Transverse colon (tissue), 4 donors: Measurements from ENCODE around the gene NBR1. TPM values are rescaled to one million over a fixed set of nuclear protein-coding genes. Genes with fewer than 3 reads are reported as not detected.
"Not testable (repeated sequence)": the region's sequence is repeated elsewhere in the genome, so short reads cannot be mapped to it uniquely, and the experiment has no call there.

Source experiments
- DNase-seq: peaks from one replicate; pipeline ENCODE4 v3.0.0-alpha.2; 2019
- H3K27ac ChIP-seq, 4 donors: fragments of 200-600 bp; sonication (generic); 2 replicates each; pipeline ENCODE4 v1.5.1; 2016 to 2018; ENCODE audit warnings: inconsistent platforms in 4 of 4
- H3K27me3 ChIP-seq: fragments of 200-600 bp; sonication (generic); 2 replicates; pipeline ENCODE4 v1.5.1; 2017; ENCODE audit warnings: inconsistent platforms
- H3K36me3 ChIP-seq, 4 donors: fragments of 200-600 bp; sonication (generic); 2 replicates each; pipeline ENCODE4 v1.5.1; 2017 to 2019; ENCODE audit warnings: inconsistent platforms in 4 of 4
- H3K4me1 ChIP-seq, 4 donors: fragments of 200-600 bp; sonication (generic); 2 replicates each; pipeline ENCODE4 v1.5.1; 2017 to 2020; ENCODE audit warnings: inconsistent platforms in 4 of 4
- H3K4me3 ChIP-seq, 4 donors: fragments of 200-600 bp; sonication (generic); 1 replicate in 1 of 4; 2 replicates in 3 of 4; pipeline versions ENCODE4 v1.5.1 to v1.6.1; 2017 to 2019; ENCODE audit warnings: inconsistent platforms in 4 of 4
- H3K9me3 ChIP-seq, 2 donors: fragments of 200-600 bp; sonication (generic); 2 replicates each; pipeline ENCODE4 v1.5.1; 2017 to 2019; ENCODE audit warnings: inconsistent platforms in 2 of 2
- EP300 ChIP-seq: sonication (generic); formaldehyde crosslinking; IDR thresholded peaks from one replicate; pipeline ENCODE4 v1.6.1; 2017; ENCODE audit warnings: antibody characterized with exemption, low read depth
- POLR2A ChIP-seq: fragments of 450-650 bp; IDR thresholded peaks from one replicate; pipeline ENCODE4 v1.6.1; 2016; ENCODE audit warnings: antibody characterized with exemption, mild to moderate bottlenecking, moderate library complexity
- POLR2AphosphoS5 ChIP-seq, 3 donors: sonication (generic); formaldehyde crosslinking; IDR thresholded peaks; one replicate each; pipeline ENCODE4 v1.6.1; 2016; ENCODE audit warnings: antibody characterized with exemption in 3 of 3
- WGBS, 2 donors: methylation state at CpG; one replicate each; pipeline ENCODE4 v1.1.5; 2018; ENCODE audit warnings: low coverage in 1 of 2; 5-methylcytosine and 5-hydroxymethylcytosine counted together
- in situ Hi-C, 4 donors: fragments of 200-750 bp; cut with MboI; loops; one replicate each; pipeline versions ENCODE4 v1.15.0 to v1.15.1; 2017; ENCODE audit warnings: low sequenced_read_pairs in 3 of 4, low pct_ligation_motif_present in 1 of 4, low pct_unique_long_range_greater_than_20kb in 1 of 4
- intact Hi-C: fragments of 100-400 bp; cut with DNase I; formaldehyde crosslinking; loops from one replicate; pipeline ENCODE4 v1.15.1; 2023; ENCODE audit warnings: low total_unique reads
- total RNA-seq, 4 donors: library from RNA; depleted of rRNA; stranded (reverse); fragments of >200 nt; gene quantifications; one replicate each; pipeline ENCODE4 v1.1.0, GENCODE V29; 2016
- TF ChIP-seq, protein P1 (sequence below), 5 experiments: fragments of 200-600 bp in 3 of 5; fragments of 450-650 bp in 2 of 5; sonication (generic) in 3 of 5; IDR thresholded peaks; 1 replicate in 2 of 5; 2 replicates in 3 of 5; pipeline ENCODE4 v1.5.1; 2016 to 2017; ENCODE audit warnings: antibody characterized with exemption in 5 of 5, inconsistent platforms in 3 of 5, mild to moderate bottlenecking in 2 of 5, moderate library complexity in 1 of 5

The NBR1 gene
- total RNA-seq, 4 donors from 2014 or later = 62.5 to 156 (median 99.3) TPM

- peaks cover 12 to 31% (median 19%) of the 10 kb centered on the region in 4 donors for H3K4me1 ChIP-seq
- DNase-seq = no peak
- intact Hi-C loops (no loop called here), in situ Hi-C loops (no loop called here)
- TF ChIP-seq POLR2A (no peak), EP300 (no peak), POLR2AphosphoS5 (IDR thresholded peaks at IDR 0.05) (no peak)
- TF ChIP-seq, protein P1, sequence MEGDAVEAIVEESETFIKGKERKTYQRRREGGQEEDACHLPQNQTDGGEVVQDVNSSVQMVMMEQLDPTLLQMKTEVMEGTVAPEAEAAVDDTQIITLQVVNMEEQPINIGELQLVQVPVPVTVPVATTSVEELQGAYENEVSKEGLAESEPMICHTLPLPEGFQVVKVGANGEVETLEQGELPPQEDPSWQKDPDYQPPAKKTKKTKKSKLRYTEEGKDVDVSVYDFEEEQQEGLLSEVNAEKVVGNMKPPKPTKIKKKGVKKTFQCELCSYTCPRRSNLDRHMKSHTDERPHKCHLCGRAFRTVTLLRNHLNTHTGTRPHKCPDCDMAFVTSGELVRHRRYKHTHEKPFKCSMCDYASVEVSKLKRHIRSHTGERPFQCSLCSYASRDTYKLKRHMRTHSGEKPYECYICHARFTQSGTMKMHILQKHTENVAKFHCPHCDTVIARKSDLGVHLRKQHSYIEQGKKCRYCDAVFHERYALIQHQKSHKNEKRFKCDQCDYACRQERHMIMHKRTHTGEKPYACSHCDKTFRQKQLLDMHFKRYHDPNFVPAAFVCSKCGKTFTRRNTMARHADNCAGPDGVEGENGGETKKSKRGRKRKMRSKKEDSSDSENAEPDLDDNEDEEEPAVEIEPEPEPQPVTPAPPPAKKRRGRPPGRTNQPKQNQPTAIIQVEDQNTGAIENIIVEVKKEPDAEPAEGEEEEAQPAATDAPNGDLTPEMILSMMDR (IDR thresholded peaks at IDR 0.05) = no peak
- H3K4me3 ChIP-seq = no peak overlapping the region
- no peaks in the 10 kb centered on the region for H3K27me3 ChIP-seq
- WGBS, 2 donors = 94% methylated on average over 16 of the region's 24 CpGs; no CpG with 5 or more reads in 1 of the 2 donors
- peaks cover 0 to 6% (median 0%) of the 10 kb centered on the region in 4 donors for H3K36me3 ChIP-seq
- H3K27ac ChIP-seq = peak overlapping the region in 1 of 4 donors; percentile 89
- H3K9me3 ChIP-seq = no peaks in the 10 kb centered on the region
Observed at GRCh38 chr17:43126911-43127290, 44.1 kb upstream of the NBR1 start.

- not testable (repeated sequence) for H3K27ac ChIP-seq, DNase-seq
Observed at GRCh38 chr17:43127333-43127876, 43.6 kb upstream of the NBR1 start.

GRCh38 chr17:43129671-43130010 lies 41.4 kb upstream of the NBR1 start:
- 85 to 95% methylated on average over 4 to 11 of the region's 11 CpGs for WGBS, 2 donors
- Histone ChIP-seq H3K27me3 (no peaks in the 10 kb centered on the region), H3K36me3 (peaks cover 0 to 12% (median 3%) of the 10 kb centered on the region in 4 donors), H3K4me1 (peaks cover 7 to 23% (median 13%) of the 10 kb centered on the region in 4 donors), H3K4me3 (no peak overlapping the region), H3K27ac (no peak overlapping the region), H3K9me3 (no peaks in the 10 kb centered on the region)
- DNase-seq = no peak
- TF ChIP-seq POLR2A (no peak), EP300 (no peak), POLR2AphosphoS5 (IDR thresholded peaks at IDR 0.05) (no peak)
- TF ChIP-seq, protein P1 (IDR thresholded peaks at IDR 0.05) = no peak
- intact Hi-C loops (no loop called here), in situ Hi-C loops (no loop called here)

More at GRCh38 chr17:43127333-43127876, 43.6 kb upstream of the NBR1 start:
- H3K9me3 ChIP-seq, H3K27me3 ChIP-seq, in situ Hi-C loops, H3K36me3 ChIP-seq, intact Hi-C loops, H3K4me3 ChIP-seq: not testable (repeated sequence)
- 92 to 100% methylated on average over 1 to 6 of the region's 6 CpGs for WGBS, 2 donors
- H3K4me1 ChIP-seq = peaks cover 12 to 31% (median 19%) of the 10 kb centered on the region in 4 donors

GRCh38 chr17:43132117-43132516 lies 38.9 kb upstream of the NBR1 start:
- intact Hi-C loops = no loop called here
- Histone ChIP-seq H3K4me3 (no peak overlapping the region), H3K36me3 (peaks cover 0 to 12% (median 3%) of the 10 kb centered on the region in 4 donors), H3K9me3 (no peaks in the 10 kb centered on the region), H3K4me1 (peaks cover 0 to 7% (median 0%) of the 10 kb centered on the region in 4 donors), H3K27me3 (no peaks in the 10 kb centered on the region), H3K27ac (no peak overlapping the region)
- TF ChIP-seq EP300 (no peak), POLR2A (no peak), POLR2AphosphoS5 (IDR thresholded peaks at IDR 0.05) (no peak)
- TF ChIP-seq, protein P1 (IDR thresholded peaks at IDR 0.05) = no peak
- WGBS, 2 donors = 83% methylated on average over 2 of the region's 2 CpGs; no CpG with 5 or more reads in 1 of the 2 donors
- DNase-seq = no peak
- in situ Hi-C loops = no loop called here

- H3K27ac ChIP-seq, intact Hi-C loops, H3K9me3 ChIP-seq, H3K27me3 ChIP-seq, in situ Hi-C loops, H3K4me3 ChIP-seq, H3K4me1 ChIP-seq, DNase-seq: not testable (repeated sequence)
- H3K36me3 ChIP-seq = peaks cover 0 to 12% (median 3%) of the 10 kb centered on the region in 4 donors
- 96 to 97% methylated on average over 4 to 5 of the region's 5 CpGs for WGBS, 2 donors
Observed at GRCh38 chr17:43133439-43133838, 37.6 kb upstream of the NBR1 start.
